ENCODE measurements around the gene FGD5.

DNA sequence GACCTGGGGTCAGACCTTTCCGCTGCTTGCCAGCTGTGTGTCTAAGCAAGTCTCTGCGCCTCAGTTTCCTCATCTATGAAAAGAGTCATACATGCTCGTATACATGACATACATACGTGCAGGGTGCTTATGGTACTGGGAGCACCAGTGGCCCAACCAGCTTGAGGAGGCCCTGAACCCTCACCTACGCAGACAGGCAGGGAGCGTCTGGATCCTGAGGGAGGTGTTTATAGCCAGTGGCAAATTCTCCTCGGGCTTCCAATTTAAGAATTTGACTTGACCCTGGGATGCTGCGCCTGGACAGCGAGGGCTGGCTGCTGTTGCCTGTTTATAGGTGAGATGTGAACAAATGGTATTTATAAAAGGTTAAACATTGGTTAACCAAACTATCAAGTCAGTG, 17.7 kb upstream of the FGD5 start:
- TF ChIP-seq POLR2A (IDR thresholded peaks at IDR 0.05; ENCODE audit: low read depth, low read length) (no peak), POLR2AphosphoS5 (IDR thresholded peaks at IDR 0.05; ENCODE audit: low read depth, low read length) (no peak), TAF1 (IDR thresholded peaks at IDR 0.05; ENCODE audit: borderline replicate concordance, low read depth, low read length) (no peak)

All from GM12892 (cell line).